Measurements from ENCODE around the gene NPM1. TPM values are rescaled to one million over a fixed set of nuclear protein-coding genes. Genes with fewer than 3 reads are reported as not detected.
"Not testable (repeated sequence)": the region's sequence is repeated elsewhere in the genome, so short reads cannot be mapped to it uniquely, and the experiment has no call there.

The NPM1 gene
- total RNA-seq, 6 donors from 2014 or later, result 289 to 646 (median 517) TPM

- Histone ChIP-seq H3K4me3 (no peak overlapping the region), H3K4me1 (peaks cover 7 to 11% (median 9%) of the 10 kb centered on the region in 4 donors), H3K9me3 (no peaks in the 10 kb centered on the region), H3K27me3 (no peaks in the 10 kb centered on the region), H3K27ac (no peak overlapping the region), H3K36me3 (peaks cover 10 to 63% (median 30%) of the 10 kb centered on the region in 4 donors)
- WGBS, 2 donors, result 96 to 97% methylated on average over 5 of the region's 5 CpGs
- DNase-seq (no peak), ATAC-seq (ENCODE audit: low FRiP score in 2 of 2) (no peak)
- TF ChIP-seq CTCF (IDR thresholded peaks at IDR 0.05) (no peak), POLR2AphosphoS5 (IDR thresholded peaks at IDR 0.05) (no peak), EP300 (IDR thresholded peaks at IDR 0.05) (no peak), POLR2A (IDR thresholded peaks at IDR 0.05) (no peak)
These were observed 24.5 kb downstream of the NPM1 start for GRCh38 chr5:171412186-171412585.

- H3K27me3 ChIP-seq, result no peaks in the 10 kb centered on the region
- peaks cover 7 to 51% (median 24%) of the 10 kb centered on the region in 4 donors for H3K36me3 ChIP-seq
- no peak overlapping the region for H3K4me3 ChIP-seq
- H3K9me3 ChIP-seq, result no peaks in the 10 kb centered on the region
- TF ChIP-seq CTCF (IDR thresholded peaks at IDR 0.05), result no peak
- H3K4me1 ChIP-seq, result peaks cover 7 to 9% (median 8%) of the 10 kb centered on the region in 4 donors
- no peak overlapping the region for H3K27ac ChIP-seq
- 88 to 93% methylated on average over 3 of the region's 3 CpGs for WGBS, 2 donors
- ATAC-seq (ENCODE audit: low FRiP score in 2 of 2) (no peak), DNase-seq (no peak)
These were observed 25.7 kb downstream of the NPM1 start for GRCh38 chr5:171413153-171413910.

GRCh38 chr5:171413993-171414392 is 26.3 kb downstream of the NPM1 start:
- Histone ChIP-seq H3K36me3 (peaks cover 4 to 45% (median 21%) of the 10 kb centered on the region in 4 donors), H3K4me1 (peaks cover 7 to 14% (median 9%) of the 10 kb centered on the region in 4 donors)
- DNase-seq; ATAC-seq (ENCODE audit: low FRiP score in 2 of 2); H3K9me3 ChIP-seq; H3K4me3 ChIP-seq; H3K27ac ChIP-seq; H3K27me3 ChIP-seq: not testable (repeated sequence)
- 91 to 97% methylated on average over 5 of the region's 5 CpGs for WGBS, 2 donors

GRCh38 chr5:171415115-171415730 is 27.6 kb downstream of the NPM1 start:
- Histone ChIP-seq H3K4me1 (peaks cover 16 to 20% (median 18%) of the 10 kb centered on the region in 4 donors), H3K27me3 (peaks cover 0 to 11% (median 0%) of the 10 kb centered on the region in 4 donors), H3K9me3 (no peaks in the 10 kb centered on the region), H3K27ac (no peak overlapping the region), H3K4me3 (no peak overlapping the region), H3K36me3 (peaks cover 0 to 34% (median 18%) of the 10 kb centered on the region in 4 donors)
- no peak for ATAC-seq (ENCODE audit: low FRiP score in 2 of 2)
- no peak for DNase-seq
- WGBS, 2 donors, result 82 to 83% methylated on average over 9 of the region's 9 CpGs
- TF ChIP-seq POLR2AphosphoS5 (IDR thresholded peaks at IDR 0.05) (no peak), CTCF (IDR thresholded peaks at IDR 0.05) (no peak)

GRCh38 chr5:171416160-171417049 is 28.8 kb downstream of the NPM1 start:
- no peaks in the 10 kb centered on the region for H3K9me3 ChIP-seq
- TF ChIP-seq POLR2AphosphoS5 (IDR thresholded peaks at IDR 0.05) (no peak), EP300 (IDR thresholded peaks at IDR 0.05) (no peak), POLR2A (IDR thresholded peaks at IDR 0.05) (no peak), CTCF (IDR thresholded peaks at IDR 0.05) (no peak)
- peaks cover 28 to 31% (median 29%) of the 10 kb centered on the region in 4 donors for H3K4me1 ChIP-seq
- no peak overlapping the region for H3K27ac ChIP-seq
- H3K4me3 ChIP-seq, result no peak overlapping the region
- ATAC-seq (ENCODE audit: low FRiP score in 2 of 2) (no peak), DNase-seq (no peak)
- H3K27me3 ChIP-seq, result peaks cover 0 to 14% (median 0%) of the 10 kb centered on the region in 4 donors
- 91% methylated on average over 11 of the region's 11 CpGs for WGBS, 2 donors
- H3K36me3 ChIP-seq, result peaks cover 0 to 22% (median 11%) of the 10 kb centered on the region in 4 donors
